ENCODE data around the gene SHKBP1.

SHKBP1 gene

DNA sequence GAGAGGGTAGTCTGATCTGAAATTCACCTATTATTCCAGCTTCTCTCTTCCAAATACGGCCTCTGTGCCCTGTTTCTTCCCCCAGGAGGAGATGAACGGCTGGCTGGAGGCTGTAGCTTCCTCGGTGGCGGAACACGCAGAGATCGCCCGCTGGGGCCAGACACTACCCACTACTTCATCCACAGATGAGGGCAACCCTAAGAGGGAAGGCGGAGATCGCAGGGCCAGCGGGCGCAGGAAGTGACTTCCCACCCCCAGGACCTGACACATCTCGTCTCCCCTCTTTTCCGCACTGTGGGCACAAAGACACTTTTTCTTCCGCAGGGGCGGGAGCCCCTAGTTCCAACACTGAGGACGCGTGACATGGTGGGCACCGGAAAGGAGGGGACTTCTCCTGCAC, 1.3 kb upstream of the SHKBP1 start:
- TF ChIP-seq POLR2AphosphoS5 (IDR thresholded peaks at IDR 0.05; ENCODE audit: low read depth, low read length) = no peak
- no peak for TF ChIP-seq SIN3A (IDR thresholded peaks at IDR 0.05; ENCODE audit: borderline replicate concordance, insufficient read depth, low read length)

DNA sequence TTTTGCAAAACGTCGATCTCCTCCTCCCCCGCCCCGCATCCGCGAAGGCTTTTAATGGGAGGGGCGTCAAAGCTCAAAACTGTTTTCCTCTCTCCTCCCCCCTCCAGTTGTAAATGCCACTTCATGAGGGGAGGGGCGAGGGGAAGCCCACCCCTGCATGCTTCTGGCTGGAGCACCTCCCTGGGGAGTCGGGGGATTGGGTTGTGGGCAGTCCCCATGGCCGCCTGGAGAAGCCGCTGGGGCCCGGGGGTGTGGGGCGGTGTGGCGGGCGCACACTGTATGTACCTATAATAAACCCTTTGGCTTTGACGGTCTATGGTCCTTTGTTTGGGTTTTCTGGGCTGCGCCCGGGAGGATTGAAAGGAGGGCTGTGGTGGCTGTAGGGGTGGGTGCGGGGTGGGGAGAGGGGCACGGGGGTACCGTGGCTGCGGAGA, 505 bp upstream of the SHKBP1 start:
- TF ChIP-seq TAF1 (IDR thresholded peaks at IDR 0.05; ENCODE audit: borderline replicate concordance, insufficient read depth, low read length) (no peak), SIN3A (IDR thresholded peaks at IDR 0.05; ENCODE audit: borderline replicate concordance, insufficient read depth, low read length) (no peak), POLR2AphosphoS5 (IDR thresholded peaks at IDR 0.05; ENCODE audit: low read depth, low read length) (no peak; the same call in 1 of the 2 replicates), FOXP2 (optimal IDR thresholded peaks at IDR 0.05; ENCODE audit: borderline replicate concordance, extremely low read depth, extremely low read length, insufficient read depth) (no peak)
- TF ChIP-seq, protein P1, sequence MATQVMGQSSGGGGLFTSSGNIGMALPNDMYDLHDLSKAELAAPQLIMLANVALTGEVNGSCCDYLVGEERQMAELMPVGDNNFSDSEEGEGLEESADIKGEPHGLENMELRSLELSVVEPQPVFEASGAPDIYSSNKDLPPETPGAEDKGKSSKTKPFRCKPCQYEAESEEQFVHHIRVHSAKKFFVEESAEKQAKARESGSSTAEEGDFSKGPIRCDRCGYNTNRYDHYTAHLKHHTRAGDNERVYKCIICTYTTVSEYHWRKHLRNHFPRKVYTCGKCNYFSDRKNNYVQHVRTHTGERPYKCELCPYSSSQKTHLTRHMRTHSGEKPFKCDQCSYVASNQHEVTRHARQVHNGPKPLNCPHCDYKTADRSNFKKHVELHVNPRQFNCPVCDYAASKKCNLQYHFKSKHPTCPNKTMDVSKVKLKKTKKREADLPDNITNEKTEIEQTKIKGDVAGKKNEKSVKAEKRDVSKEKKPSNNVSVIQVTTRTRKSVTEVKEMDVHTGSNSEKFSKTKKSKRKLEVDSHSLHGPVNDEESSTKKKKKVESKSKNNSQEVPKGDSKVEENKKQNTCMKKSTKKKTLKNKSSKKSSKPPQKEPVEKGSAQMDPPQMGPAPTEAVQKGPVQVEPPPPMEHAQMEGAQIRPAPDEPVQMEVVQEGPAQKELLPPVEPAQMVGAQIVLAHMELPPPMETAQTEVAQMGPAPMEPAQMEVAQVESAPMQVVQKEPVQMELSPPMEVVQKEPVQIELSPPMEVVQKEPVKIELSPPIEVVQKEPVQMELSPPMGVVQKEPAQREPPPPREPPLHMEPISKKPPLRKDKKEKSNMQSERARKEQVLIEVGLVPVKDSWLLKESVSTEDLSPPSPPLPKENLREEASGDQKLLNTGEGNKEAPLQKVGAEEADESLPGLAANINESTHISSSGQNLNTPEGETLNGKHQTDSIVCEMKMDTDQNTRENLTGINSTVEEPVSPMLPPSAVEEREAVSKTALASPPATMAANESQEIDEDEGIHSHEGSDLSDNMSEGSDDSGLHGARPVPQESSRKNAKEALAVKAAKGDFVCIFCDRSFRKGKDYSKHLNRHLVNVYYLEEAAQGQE (IDR thresholded peaks at IDR 0.05; ENCODE audit: insufficient read depth in 1 of 2, low read depth in 2 of 2, low read length in 2 of 2) = no peak

DNA sequence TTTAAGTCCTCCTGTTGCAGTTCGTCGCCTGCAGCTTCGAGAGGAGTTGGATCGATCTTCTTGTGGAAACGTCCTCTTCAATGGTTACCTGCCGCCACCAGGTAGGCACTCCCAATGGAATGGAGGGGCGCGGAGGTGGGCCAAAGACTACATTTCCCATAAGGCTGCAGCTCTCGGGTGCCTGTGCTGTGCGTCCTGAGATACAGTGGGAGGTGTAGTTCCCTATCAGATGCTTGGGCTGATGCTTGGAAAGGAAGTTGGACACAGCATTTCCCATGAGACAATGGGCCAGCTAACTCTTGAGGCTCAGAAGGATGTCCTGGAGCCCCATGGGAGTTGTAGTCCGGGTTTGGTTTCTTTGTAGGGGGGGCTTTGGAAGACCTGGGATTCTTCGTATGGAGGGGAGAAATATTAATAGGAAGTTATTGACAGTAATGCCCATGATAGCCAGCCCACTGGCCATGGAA, 1.8 kb downstream of the SHKBP1 start:
- TF ChIP-seq, protein P1 (IDR thresholded peaks at IDR 0.05; ENCODE audit: insufficient read depth in 1 of 2, low read depth in 2 of 2, low read length in 2 of 2) = no peak
- no peak for TF ChIP-seq FOXP2 (optimal IDR thresholded peaks at IDR 0.05; ENCODE audit: borderline replicate concordance, extremely low read depth, extremely low read length, insufficient read depth)
- no peak for TF ChIP-seq SIN3A (IDR thresholded peaks at IDR 0.05; ENCODE audit: borderline replicate concordance, insufficient read depth, low read length)

DNA sequence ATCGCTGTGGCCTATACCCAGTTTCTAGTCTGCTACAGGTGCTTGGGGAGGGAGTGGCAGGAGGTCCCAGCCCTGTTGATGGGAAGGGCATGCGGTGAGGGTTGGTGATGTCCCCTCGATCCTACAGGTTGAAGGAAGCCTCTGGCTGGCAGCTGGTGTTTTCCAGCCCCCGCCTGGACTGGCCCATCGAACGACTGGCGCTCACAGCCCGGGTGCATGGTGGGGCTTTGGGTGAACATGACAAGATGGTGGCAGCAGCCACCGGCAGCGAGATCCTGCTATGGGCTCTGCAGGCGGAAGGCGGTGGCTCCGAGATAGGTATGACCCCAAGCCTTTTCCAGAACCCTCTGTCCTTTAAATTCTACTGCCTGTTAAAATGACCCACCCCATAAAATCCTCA, 3.9 kb downstream of the SHKBP1 start:
- TF ChIP-seq, protein P1 (IDR thresholded peaks at IDR 0.05; ENCODE audit: insufficient read depth in 1 of 2, low read depth in 2 of 2, low read length in 2 of 2) = no peak
- TF ChIP-seq TAF1 (IDR thresholded peaks at IDR 0.05; ENCODE audit: borderline replicate concordance, insufficient read depth, low read length) (no peak), FOXP2 (optimal IDR thresholded peaks at IDR 0.05; ENCODE audit: borderline replicate concordance, extremely low read depth, extremely low read length, insufficient read depth) (no peak), POLR2AphosphoS5 (IDR thresholded peaks at IDR 0.05; ENCODE audit: low read depth, low read length) (no peak), SIN3A (IDR thresholded peaks at IDR 0.05; ENCODE audit: borderline replicate concordance, insufficient read depth, low read length) (no peak)

DNA sequence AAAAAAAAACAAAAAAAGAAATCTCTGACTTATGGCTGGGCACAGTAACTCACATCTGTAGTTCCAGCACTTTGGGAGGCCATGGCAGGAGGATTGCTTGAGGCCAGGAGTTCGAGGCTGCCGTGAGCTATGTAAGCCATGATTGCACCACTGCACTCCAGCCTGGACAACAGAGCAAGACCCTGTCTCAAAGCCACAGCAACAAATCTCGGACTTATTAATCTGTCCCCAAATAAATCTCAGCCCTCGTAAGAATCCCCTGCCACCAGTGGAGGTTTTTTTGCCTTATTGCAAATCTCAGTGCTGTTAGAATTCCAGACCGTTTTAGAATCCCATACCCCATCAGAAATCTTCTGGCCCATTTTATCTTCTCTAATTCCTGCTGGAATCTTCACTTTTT, 4.9 kb downstream of the SHKBP1 start:
- TF ChIP-seq, protein P1 (IDR thresholded peaks at IDR 0.05; ENCODE audit: insufficient read depth in 1 of 2, low read depth in 2 of 2, low read length in 2 of 2) = no peak
- TF ChIP-seq SIN3A (IDR thresholded peaks at IDR 0.05; ENCODE audit: borderline replicate concordance, insufficient read depth, low read length) = no peak
- no peak for TF ChIP-seq POLR2AphosphoS5 (IDR thresholded peaks at IDR 0.05; ENCODE audit: low read depth, low read length)
- no peak for TF ChIP-seq TAF1 (IDR thresholded peaks at IDR 0.05; ENCODE audit: borderline replicate concordance, insufficient read depth, low read length)
- no peak for TF ChIP-seq FOXP2 (optimal IDR thresholded peaks at IDR 0.05; ENCODE audit: borderline replicate concordance, extremely low read depth, extremely low read length, insufficient read depth)
